ENCODE measurements around the gene SLC28A1. TPM values are rescaled to one million over a fixed set of nuclear protein-coding genes. Genes with fewer than 3 reads are reported as not detected.
A peak's percentile ranks its signal among the peaks of the same experiment; 100 is the strongest.

The SLC28A1 gene
- total RNA-seq, 4 donors from 2014 or later: not detected

- peak; percentile 79 for DNase-seq
- Histone ChIP-seq H3K36me3 (no peaks in the 10 kb centered on the region), H3K27ac (no peak overlapping the region), H3K9me3 (no peaks in the 10 kb centered on the region), H3K4me3 (no peak overlapping the region), H3K27me3 (no peaks in the 10 kb centered on the region), H3K4me1 (no peaks in the 10 kb centered on the region)
- intact Hi-C loops (cut with DNase I; ENCODE audit: low total_unique reads) (no loop called here), in situ Hi-C loops (cut with MboI; ENCODE audit: low pct_ligation_motif_present in 1 of 4, low pct_unique_long_range_greater_than_20kb in 1 of 4, low sequenced_read_pairs in 3 of 4) (loop anchor here in 1 of 4 donors (10.0 kb wide), 1 partner anchor 284 kb away; no protein-coding TSS in a partner anchor)
- 28 to 33% methylated on average over 3 to 4 of the region's 4 CpGs for WGBS, 2 donors (ENCODE audit: low coverage in 1 of 2)
- TF ChIP-seq CTCF (IDR thresholded peaks at IDR 0.05) (peak; percentile 58 to 63 (median 59)), POLR2AphosphoS5 (IDR thresholded peaks at IDR 0.05) (no peak), EP300 (IDR thresholded peaks at IDR 0.05; ENCODE audit: low read depth) (no peak), POLR2A (IDR thresholded peaks at IDR 0.05) (no peak)
These were observed 6.0 kb upstream of the SLC28A1 start for GRCh38 chr15:84878504-84878903.

GRCh38 chr15:84879088-84879780 is 5.2 kb upstream of the SLC28A1 start:
- TF ChIP-seq POLR2A (IDR thresholded peaks at IDR 0.05): no peak
- no peak for TF ChIP-seq CTCF (IDR thresholded peaks at IDR 0.05)
- TF ChIP-seq EP300 (IDR thresholded peaks at IDR 0.05; ENCODE audit: low read depth): no peak
- no peak for TF ChIP-seq POLR2AphosphoS5 (IDR thresholded peaks at IDR 0.05)
- DNase-seq: no peak
- intact Hi-C loops (cut with DNase I; ENCODE audit: low total_unique reads): no loop called here
- H3K27me3 ChIP-seq: no peaks in the 10 kb centered on the region
- H3K4me3 ChIP-seq: no peak overlapping the region
- WGBS, 2 donors (ENCODE audit: low coverage in 1 of 2): 93% methylated on average over 11 of the region's 11 CpGs; no CpG with 5 or more reads in 1 of the 2 donors
- in situ Hi-C loops (cut with MboI; ENCODE audit: low pct_ligation_motif_present in 1 of 4, low pct_unique_long_range_greater_than_20kb in 1 of 4, low sequenced_read_pairs in 3 of 4): loop anchor here in 1 of 4 donors (10.0 kb wide), 1 partner anchor 284 kb away; no protein-coding TSS in a partner anchor
- H3K27ac ChIP-seq: no peak overlapping the region
- H3K36me3 ChIP-seq: no peaks in the 10 kb centered on the region
- H3K9me3 ChIP-seq: no peaks in the 10 kb centered on the region
- H3K4me1 ChIP-seq: no peaks in the 10 kb centered on the region

DNA sequence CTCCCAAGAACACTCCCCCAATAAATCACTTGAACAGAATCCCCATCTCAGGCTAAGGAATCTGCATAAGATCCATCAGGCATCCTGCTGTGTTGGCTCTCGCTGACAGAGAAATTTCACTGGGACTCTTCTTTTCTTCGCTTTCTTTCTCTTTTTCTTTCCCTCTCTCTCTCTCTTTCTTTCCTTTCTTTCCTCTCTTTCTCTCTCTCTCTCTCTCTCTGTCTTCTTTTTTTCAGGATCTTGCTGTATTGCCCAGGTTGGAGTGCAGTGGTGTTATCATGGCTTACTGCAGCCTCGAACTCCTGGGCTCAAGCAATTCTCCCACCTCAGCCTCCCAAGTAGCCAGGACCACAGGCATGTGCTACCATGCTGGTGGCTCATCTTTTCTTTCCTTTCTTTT is 4.5 kb upstream of the SLC28A1 start:
- no peak for DNase-seq
- Histone ChIP-seq H3K4me1 (no peaks in the 10 kb centered on the region), H3K4me3 (no peak overlapping the region), H3K36me3 (no peaks in the 10 kb centered on the region), H3K27me3 (no peaks in the 10 kb centered on the region), H3K9me3 (no peaks in the 10 kb centered on the region), H3K27ac (no peak overlapping the region)
- no peak for TF ChIP-seq POLR2A (IDR thresholded peaks at IDR 0.05)
- no peak for TF ChIP-seq EP300 (IDR thresholded peaks at IDR 0.05; ENCODE audit: low read depth)
- no peak for TF ChIP-seq CTCF (IDR thresholded peaks at IDR 0.05)
- TF ChIP-seq POLR2AphosphoS5 (IDR thresholded peaks at IDR 0.05): no peak
- 78 to 85% methylated on average over 1 to 3 of the region's 3 CpGs for whole genome bisulfite sequencing, 2 donors (ENCODE audit: low coverage in 1 of 2)
- in situ Hi-C loops (cut with MboI; ENCODE audit: low pct_ligation_motif_present in 1 of 4, low pct_unique_long_range_greater_than_20kb in 1 of 4, low sequenced_read_pairs in 3 of 4) (no loop called here), intact Hi-C loops (cut with DNase I; ENCODE audit: low total_unique reads) (no loop called here)

DNA sequence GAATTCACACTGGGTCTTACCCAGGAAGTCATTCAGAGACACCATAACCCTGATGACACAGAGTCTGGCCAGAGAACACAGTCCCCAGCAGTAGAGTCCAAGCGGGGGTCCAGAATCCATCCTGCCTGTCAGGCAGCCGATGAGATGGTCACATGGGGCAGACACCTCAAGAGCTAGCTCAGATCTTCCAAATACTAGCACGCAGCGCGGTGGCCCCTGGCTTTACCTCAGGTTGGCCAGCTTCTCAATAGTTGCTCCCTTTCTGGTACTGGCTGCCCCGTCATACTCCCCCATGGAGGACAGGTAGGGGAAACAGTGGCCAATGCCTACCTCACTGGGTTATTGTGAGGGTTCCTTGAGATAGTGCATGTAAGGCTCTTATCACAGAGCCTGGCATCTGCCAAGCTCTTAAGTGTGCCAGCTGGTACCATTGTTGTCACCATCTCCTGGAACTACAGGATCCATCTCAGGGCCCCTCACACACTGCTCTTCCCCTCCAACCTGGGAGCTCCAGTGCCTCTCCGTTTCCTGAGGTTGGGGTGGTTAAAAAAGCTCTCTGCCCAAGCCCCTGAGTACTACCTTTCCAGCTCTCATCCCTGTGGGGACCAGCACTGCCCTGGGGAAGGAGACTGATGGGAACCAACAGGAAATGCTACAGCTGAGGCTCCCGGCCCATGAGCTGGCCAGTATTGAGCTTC is 3.5 kb upstream of the SLC28A1 start:
- in situ Hi-C loops (cut with MboI; ENCODE audit: low pct_ligation_motif_present in 1 of 4, low pct_unique_long_range_greater_than_20kb in 1 of 4, low sequenced_read_pairs in 3 of 4): no loop called here
- TF ChIP-seq CTCF (IDR thresholded peaks at IDR 0.05) (no peak), POLR2AphosphoS5 (IDR thresholded peaks at IDR 0.05) (no peak), POLR2A (IDR thresholded peaks at IDR 0.05) (no peak), EP300 (IDR thresholded peaks at IDR 0.05; ENCODE audit: low read depth) (no peak)
- Histone ChIP-seq H3K4me1 (no peaks in the 10 kb centered on the region), H3K4me3 (no peak overlapping the region), H3K9me3 (no peaks in the 10 kb centered on the region), H3K27me3 (no peaks in the 10 kb centered on the region), H3K27ac (no peak overlapping the region), H3K36me3 (no peaks in the 10 kb centered on the region)
- intact Hi-C loops (cut with DNase I; ENCODE audit: low total_unique reads): loop anchor here (1.0 kb wide), 1 partner anchor 36 kb away; no protein-coding TSS in a partner anchor
- no peak for DNase-seq
- WGBS, 2 donors (ENCODE audit: low coverage in 1 of 2): 87% methylated on average over 8 of the region's 8 CpGs; no CpG with 5 or more reads in 1 of the 2 donors
